HFFc6 (cell line): Measurements from ENCODE around the gene RIPOR3. TPM values are rescaled to one million over a fixed set of nuclear protein-coding genes. Genes with fewer than 3 reads are reported as not detected.
"Not testable (repeated sequence)": the region's sequence is repeated elsewhere in the genome, so short reads cannot be mapped to it uniquely, and the experiment has no call there.

Source experiments
- DNase-seq: peaks from one replicate; pipeline ENCODE4 v3.0.0-alpha.2; 2018
- H3K27ac Mint-ChIP-seq: 2 replicates; pipeline ENCODE4 v1.8.0; 2020; ENCODE audit warnings: mild to moderate bottlenecking, mixed read lengths
- H3K27me3 Mint-ChIP-seq: 2 replicates; pipeline ENCODE4 v1.8.0; 2021; ENCODE audit warnings: mild to moderate bottlenecking, moderate library complexity, mixed read lengths; ENCODE audit not compliant: insufficient read depth
- H3K36me3 Mint-ChIP-seq: 2 replicates; pipeline ENCODE4 v1.8.0; 2021; ENCODE audit warnings: low read depth, mixed read lengths
- H3K4me1 Mint-ChIP-seq: 2 replicates; pipeline ENCODE4 v1.8.0; 2020; ENCODE audit warnings: low read depth, mixed read lengths
- H3K4me3 Mint-ChIP-seq: 2 replicates; pipeline ENCODE4 v1.8.0; 2020; ENCODE audit warnings: mild to moderate bottlenecking, moderate library complexity, mixed read lengths
- H3K9me3 Mint-ChIP-seq: 2 replicates; pipeline ENCODE4 v1.8.0; 2020; ENCODE audit warnings: mild to moderate bottlenecking, mixed read lengths
- total RNA-seq, 6 experiments: library from RNA; stranded (reverse); fragmentation: NEBNext Ultra II Directional; extraction: Animal tissue kit (Norgen Biotek cat#: 25700); gene quantifications; 2 replicates in 1 of 6; 3 replicates in 5 of 6; pipeline ENCODE4 v1.2.3, GENCODE V29; 2021
- TF ChIP-seq, protein P1 (sequence below): fragments of 200-600 bp; sonication (generic); IDR thresholded peaks from 2 replicates; pipeline ENCODE4 v1.5.0; 2021; ENCODE audit warnings: antibody characterized with exemption, mild to moderate bottlenecking

The RIPOR3 gene
- total RNA-seq, 6 experiments from 2014 or later = 0.07 to 0.25 (median 0.11) TPM

DNA sequence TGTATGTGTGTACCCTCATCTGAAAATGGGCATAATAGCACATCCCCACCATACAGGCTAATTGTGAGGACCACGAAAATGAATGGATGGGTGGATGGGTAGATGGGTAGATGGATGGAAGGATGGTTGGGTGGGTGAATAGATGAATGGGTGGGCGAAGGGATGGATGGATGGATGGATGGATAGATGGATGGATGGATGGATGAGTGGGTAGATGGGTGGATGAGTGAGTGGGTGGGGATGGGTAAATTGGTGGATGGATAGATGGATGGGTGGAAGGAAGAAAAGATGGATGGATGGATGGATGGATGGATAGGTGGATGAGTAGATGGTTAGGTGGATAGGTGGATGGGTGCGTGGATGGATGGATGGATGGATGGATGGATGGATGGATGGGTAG is 19.7 kb downstream of the RIPOR3 start:
- no peaks in the 10 kb centered on the region for H3K9me3 Mint-ChIP-seq
- TF ChIP-seq, protein P1, sequence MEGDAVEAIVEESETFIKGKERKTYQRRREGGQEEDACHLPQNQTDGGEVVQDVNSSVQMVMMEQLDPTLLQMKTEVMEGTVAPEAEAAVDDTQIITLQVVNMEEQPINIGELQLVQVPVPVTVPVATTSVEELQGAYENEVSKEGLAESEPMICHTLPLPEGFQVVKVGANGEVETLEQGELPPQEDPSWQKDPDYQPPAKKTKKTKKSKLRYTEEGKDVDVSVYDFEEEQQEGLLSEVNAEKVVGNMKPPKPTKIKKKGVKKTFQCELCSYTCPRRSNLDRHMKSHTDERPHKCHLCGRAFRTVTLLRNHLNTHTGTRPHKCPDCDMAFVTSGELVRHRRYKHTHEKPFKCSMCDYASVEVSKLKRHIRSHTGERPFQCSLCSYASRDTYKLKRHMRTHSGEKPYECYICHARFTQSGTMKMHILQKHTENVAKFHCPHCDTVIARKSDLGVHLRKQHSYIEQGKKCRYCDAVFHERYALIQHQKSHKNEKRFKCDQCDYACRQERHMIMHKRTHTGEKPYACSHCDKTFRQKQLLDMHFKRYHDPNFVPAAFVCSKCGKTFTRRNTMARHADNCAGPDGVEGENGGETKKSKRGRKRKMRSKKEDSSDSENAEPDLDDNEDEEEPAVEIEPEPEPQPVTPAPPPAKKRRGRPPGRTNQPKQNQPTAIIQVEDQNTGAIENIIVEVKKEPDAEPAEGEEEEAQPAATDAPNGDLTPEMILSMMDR = no peak
- no peak for DNase-seq
- no peaks in the 10 kb centered on the region for H3K36me3 Mint-ChIP-seq
- H3K4me1 Mint-ChIP-seq = peaks cover 7% of the 10 kb centered on the region; the same call in 1 of the 2 replicates
- peaks cover 15% of the 10 kb centered on the region; the same call in 1 of the 2 replicates for H3K27me3 Mint-ChIP-seq
- no peak overlapping the region for H3K27ac Mint-ChIP-seq
- no peak overlapping the region for H3K4me3 Mint-ChIP-seq

DNA sequence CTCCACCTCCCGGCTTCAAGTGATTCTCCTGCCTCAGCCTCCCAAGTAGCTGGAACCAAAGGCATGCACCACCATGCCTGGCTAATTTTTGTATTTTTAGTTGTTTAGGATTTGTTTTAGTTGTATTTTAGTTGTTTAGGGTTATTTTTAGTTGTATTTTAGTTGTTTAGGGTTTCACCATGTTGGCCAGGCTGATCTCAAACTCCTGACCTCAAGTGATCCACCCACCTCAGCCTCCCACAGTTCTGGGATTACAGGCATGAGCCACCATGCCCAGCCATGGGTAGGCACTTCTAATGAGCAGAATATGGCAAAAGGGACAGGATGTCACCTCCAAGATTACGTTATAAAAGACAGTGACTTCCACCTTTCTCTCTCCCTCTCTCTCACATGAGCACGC is 20.3 kb downstream of the RIPOR3 start:
- not testable (repeated sequence) for H3K4me3 Mint-ChIP-seq, H3K27ac Mint-ChIP-seq, H3K4me1 Mint-ChIP-seq, H3K36me3 Mint-ChIP-seq, DNase-seq, H3K9me3 Mint-ChIP-seq
- peaks cover 15% of the 10 kb centered on the region; the same call in 1 of the 2 replicates for H3K27me3 Mint-ChIP-seq

DNA sequence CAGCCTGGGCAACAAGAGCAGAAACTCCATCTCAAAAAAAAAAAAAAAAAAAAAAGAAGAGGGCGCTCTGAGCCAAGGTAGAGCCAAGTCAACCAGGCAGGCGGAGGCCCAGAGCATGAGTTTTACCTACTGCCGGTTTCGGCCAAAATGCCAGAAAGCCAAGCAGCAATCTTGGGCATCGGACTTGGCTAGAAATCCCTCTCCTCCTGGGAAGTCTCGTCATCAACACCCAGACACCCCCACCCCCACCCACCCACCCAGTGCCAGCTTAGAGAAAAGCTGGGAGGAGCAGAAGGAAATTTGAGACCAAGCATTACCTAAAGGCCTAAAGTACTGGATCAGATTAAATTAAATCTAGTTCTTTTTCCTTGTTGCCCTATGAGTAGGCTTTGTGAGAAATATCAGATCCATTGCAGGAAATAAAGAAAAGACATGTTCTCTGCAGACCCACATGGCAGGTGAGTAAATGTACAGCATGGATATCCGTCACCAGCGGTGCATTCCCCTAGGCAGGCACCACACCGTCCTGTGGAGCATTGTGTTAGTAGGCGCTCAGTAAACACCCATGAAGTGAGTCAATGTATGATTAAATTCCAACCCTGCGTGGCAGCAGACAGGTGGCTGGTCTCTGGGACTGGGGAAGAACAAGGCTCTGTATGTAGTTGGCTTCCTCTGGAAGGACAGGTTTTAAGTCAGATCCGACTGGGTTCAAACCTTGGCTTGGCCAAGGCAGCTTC is 21.0 kb downstream of the RIPOR3 start:
- TF ChIP-seq, protein P1 = no peak
- H3K4me3 Mint-ChIP-seq = no peak overlapping the region
- no peaks in the 10 kb centered on the region for H3K4me1 Mint-ChIP-seq
- no peak overlapping the region for H3K27ac Mint-ChIP-seq
- no peak for DNase-seq
- peaks cover 15% of the 10 kb centered on the region; the same call in 1 of the 2 replicates for H3K27me3 Mint-ChIP-seq
- no peaks in the 10 kb centered on the region for H3K9me3 Mint-ChIP-seq
- H3K36me3 Mint-ChIP-seq = no peaks in the 10 kb centered on the region

DNA sequence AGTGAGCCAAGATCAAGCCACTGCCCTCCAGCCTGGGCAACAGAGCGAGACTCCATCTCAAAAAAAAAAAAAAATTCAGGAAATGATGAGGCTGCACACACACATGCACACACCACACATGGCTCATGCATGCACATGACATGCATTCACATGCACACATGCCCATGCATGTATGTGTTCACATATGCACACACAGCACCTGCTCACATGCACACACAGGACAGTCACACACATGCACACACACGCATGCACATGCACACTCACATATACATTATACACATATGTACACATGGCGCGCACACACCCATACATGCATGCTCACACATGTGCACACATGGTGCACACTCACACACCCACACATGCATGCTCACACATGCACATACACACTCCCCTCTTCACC is 22.5 kb downstream of the RIPOR3 start:
- Mint-ChIP-seq H3K4me1 (no peaks in the 10 kb centered on the region), H3K36me3 (no peaks in the 10 kb centered on the region), H3K4me3 (no peak overlapping the region), H3K27me3 (peaks cover 15% of the 10 kb centered on the region; the same call in 1 of the 2 replicates), H3K9me3 (no peaks in the 10 kb centered on the region), H3K27ac (no peak overlapping the region)
- TF ChIP-seq, protein P1 = no peak
- no peak for DNase-seq

DNA sequence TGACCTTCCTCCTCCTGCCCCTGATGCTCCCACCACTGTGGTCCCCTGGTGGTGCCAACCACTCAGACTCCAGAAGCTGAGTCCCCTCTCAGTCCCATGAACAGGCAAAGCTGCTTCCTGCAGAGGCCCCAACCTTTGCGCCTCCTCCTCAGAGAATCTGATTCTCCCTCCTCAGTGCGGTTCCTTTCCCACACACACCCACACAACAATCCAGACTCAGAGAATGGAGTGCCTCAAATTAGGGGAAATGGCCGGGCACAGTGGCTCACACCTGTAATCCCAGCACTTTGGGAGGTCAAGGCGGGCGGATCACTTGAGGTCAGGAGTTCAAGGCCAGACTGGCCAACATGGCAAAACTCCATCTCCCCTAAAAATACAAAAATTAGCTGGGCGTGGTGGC is 23.0 kb downstream of the RIPOR3 start:
- Mint-ChIP-seq H3K4me1 (no peaks in the 10 kb centered on the region), H3K36me3 (no peaks in the 10 kb centered on the region), H3K27me3 (peaks cover 15% of the 10 kb centered on the region), H3K27ac (no peak overlapping the region), H3K9me3 (no peaks in the 10 kb centered on the region), H3K4me3 (no peak overlapping the region)
- no peak for DNase-seq
- TF ChIP-seq, protein P1 = no peak

DNA sequence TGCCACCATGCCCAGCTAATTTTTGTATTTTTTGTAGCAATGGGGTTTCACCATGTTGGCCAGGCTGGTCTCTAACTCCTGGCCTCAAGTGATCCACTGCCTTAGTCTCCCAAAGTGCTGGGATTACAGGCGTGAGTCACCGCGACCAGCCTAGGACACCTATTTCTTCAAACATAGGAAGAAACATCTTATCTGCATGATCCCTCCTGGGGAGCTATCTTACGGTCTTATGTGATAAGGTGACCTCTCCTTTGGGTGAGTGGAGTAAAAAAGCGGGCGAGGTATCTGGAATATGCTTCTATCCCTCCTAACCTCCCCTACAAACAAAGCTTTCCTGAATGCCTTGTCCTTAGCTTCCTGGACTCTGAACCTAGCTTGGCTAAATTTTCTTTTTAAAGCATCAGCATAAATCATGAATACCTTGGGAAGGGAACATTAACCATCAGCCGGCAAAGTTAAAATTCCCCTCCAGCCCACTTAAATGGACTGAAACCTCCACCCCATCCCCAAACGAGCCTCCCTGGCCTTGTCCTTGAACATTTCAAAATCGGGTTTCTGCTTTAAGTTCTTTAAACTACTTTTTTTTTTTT is 24.5 kb downstream of the RIPOR3 start:
- Mint-ChIP-seq H3K27ac (no peak overlapping the region), H3K9me3 (no peaks in the 10 kb centered on the region), H3K27me3 (peaks cover 15% of the 10 kb centered on the region), H3K36me3 (no peaks in the 10 kb centered on the region), H3K4me3 (no peak overlapping the region), H3K4me1 (peaks cover 1% of the 10 kb centered on the region)
- DNase-seq = no peak
- TF ChIP-seq, protein P1 = no peak
